CD4-positive, alpha-beta memory T cell (primary cell): ENCODE data around the gene PSMD1. TPM values are rescaled to one million over a fixed set of nuclear protein-coding genes. Genes with fewer than 3 reads are reported as not detected.
"Not testable (repeated sequence)": the region's sequence is repeated elsewhere in the genome, so short reads cannot be mapped to it uniquely, and the experiment has no call there.

Experiments
- CTCF ChIA-PET: fragments of 350-600 bp; sonication (Branson Sonifier 250); formaldehyde crosslinking; loops from one replicate; lab custom pipeline; 2021; ENCODE audit warnings: inconsistent platforms; ENCODE audit not compliant: partially characterized antibody; lab: Charles Lee
- POLR2A ChIA-PET: fragments of 350-600 bp; sonication (Branson Sonifier 250); formaldehyde crosslinking; loops from one replicate; lab custom pipeline; 2021; ENCODE audit not compliant: partially characterized antibody; lab: Charles Lee
- DNase-seq, 5 donors: peaks; one replicate each; pipeline versions ENCODE4 v3.0.0 to v3.0.0-alpha.2; 2020 to 2022; ENCODE audit warnings: mixed read lengths in 1 of 5
- H3K27ac ChIP-seq: one replicate; pipeline ENCODE4 v1.7.0; 2013; ENCODE audit warnings: low read depth, low read length
- H3K27me3 ChIP-seq: 2 replicates; pipeline ENCODE4 v1.7.0; 2013; ENCODE audit warnings: mild to moderate bottlenecking, low read length, moderate library complexity; ENCODE audit not compliant: insufficient read depth
- H3K36me3 ChIP-seq: 2 replicates; pipeline ENCODE4 v1.7.0; 2013; ENCODE audit warnings: mild to moderate bottlenecking, low read length, moderate library complexity; ENCODE audit not compliant: insufficient read depth
- H3K4me1 ChIP-seq: 2 replicates; pipeline ENCODE4 v1.7.0; 2013; ENCODE audit warnings: mild to moderate bottlenecking, low read length, moderate library complexity; ENCODE audit not compliant: insufficient read depth
- H3K4me3 ChIP-seq, 2 donors: one replicate each; pipeline ENCODE4 v1.7.0; 2013; ENCODE audit warnings: low read length in 2 of 2, mild to moderate bottlenecking in 1 of 2
- H3K9me3 ChIP-seq, 2 donors: one replicate each; pipeline ENCODE4 v1.7.0; 2013; ENCODE audit warnings: low read length in 2 of 2, control low read depth in 1 of 2; ENCODE audit not compliant: control insufficient read depth in 1 of 2
- H3K27ac Mint-ChIP-seq, 7 donors: one replicate each; pipeline ENCODE4 v1.8.0; 2020 to 2021; ENCODE audit warnings: mixed read lengths in 7 of 7, mild to moderate bottlenecking in 6 of 7, inconsistent platforms in 3 of 7, moderate library complexity in 3 of 7
- H3K27me3 Mint-ChIP-seq, 2 donors: one replicate each; pipeline ENCODE4 v1.8.0; 2020 to 2021; ENCODE audit warnings: mixed read lengths in 2 of 2
- H3K36me3 Mint-ChIP-seq, 2 donors: one replicate each; pipeline ENCODE4 v1.8.0; 2020 to 2021; ENCODE audit warnings: mixed read lengths in 2 of 2, inconsistent platforms in 1 of 2, mild to moderate bottlenecking in 1 of 2
- H3K4me1 Mint-ChIP-seq, 4 donors: one replicate each; pipeline ENCODE4 v1.8.0; 2020 to 2021; ENCODE audit warnings: mixed read lengths in 4 of 4, mild to moderate bottlenecking in 1 of 4
- H3K4me3 Mint-ChIP-seq, 8 donors: one replicate each; pipeline ENCODE4 v1.8.0; 2020 to 2021; ENCODE audit warnings: mixed read lengths in 8 of 8, mild to moderate bottlenecking in 7 of 8, moderate library complexity in 6 of 8, inconsistent platforms in 3 of 8
- H3K9me3 Mint-ChIP-seq, 8 donors: one replicate each; pipeline ENCODE4 v1.8.0; 2020 to 2021; ENCODE audit warnings: mixed read lengths in 8 of 8, mild to moderate bottlenecking in 5 of 8, inconsistent platforms in 3 of 8, moderate library complexity in 1 of 8
- intact Hi-C: fragments of 100-400 bp; cut with micrococcal nuclease; formaldehyde crosslinking; loops from one replicate; pipeline ENCODE4 v1.15.1; 2023
- polyA plus RNA-seq, 2 donors: library from polyadenylated mRNA; unstranded; fragments of 300-500 nt; fragmentation: Illumina TruSeq; gene quantifications; one replicate each; pipeline ENCODE4 v1.2.3, GENCODE V29; 2021
- total RNA-seq, 2 experiments: library from RNA; stranded (reverse); gene quantifications; one replicate each; pipeline ENCODE4 v1.2.3, GENCODE V29; 2021

PSMD1 gene
- total and polyA plus RNA-seq, 4 experiments from 2014 or later: 38.0 to 65.0 (median 52.6) TPM

DNA sequence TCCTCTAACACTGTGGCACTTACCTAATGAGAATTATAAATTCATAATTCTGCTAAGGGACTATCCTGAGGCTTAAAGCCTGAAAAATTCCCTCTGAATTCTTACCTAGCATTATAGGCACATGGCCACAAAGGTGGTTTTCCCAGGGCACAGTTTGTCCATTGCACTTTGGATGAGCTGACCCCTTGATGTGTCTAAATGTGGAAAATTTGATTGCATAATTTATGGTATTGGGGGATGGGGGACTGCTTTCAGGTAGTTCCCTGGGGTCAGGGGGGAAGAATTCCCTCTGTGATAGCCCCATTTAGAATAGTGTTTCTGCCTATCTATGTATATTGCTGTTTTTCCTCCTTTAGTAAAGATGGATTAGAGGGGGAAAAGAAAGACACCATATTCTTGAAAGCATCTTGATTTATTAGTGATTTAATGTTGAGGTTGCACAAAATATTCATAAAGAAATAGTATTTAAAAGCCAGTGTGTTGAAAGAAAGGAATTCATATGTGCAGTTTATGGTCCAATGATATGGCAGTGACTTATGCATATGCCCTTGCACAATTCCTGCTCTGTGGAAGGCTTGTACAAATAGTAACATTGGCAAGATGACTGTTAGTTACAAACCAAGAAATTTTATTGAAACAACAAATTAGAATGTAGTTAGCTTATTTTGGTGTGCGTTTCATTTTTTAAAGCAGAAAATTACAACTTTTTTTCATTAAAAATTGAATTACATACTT lies 76.9 kb downstream of the PSMD1 start:
- Histone ChIP-seq H3K4me3 (no peak overlapping the region), H3K27ac (no peak overlapping the region), H3K9me3 (no peaks in the 10 kb centered on the region), H3K27me3 (no peaks in the 10 kb centered on the region), H3K36me3 (no peaks in the 10 kb centered on the region), H3K4me1 (no peaks in the 10 kb centered on the region)
- Mint-ChIP-seq H3K27ac (no peak overlapping the region), H3K36me3 (peaks cover 5% of the 10 kb centered on the region in 2 donors), H3K9me3 (no peaks in the 10 kb centered on the region), H3K4me1 (peaks cover 0 to 7% (median 5%) of the 10 kb centered on the region in 4 donors), H3K27me3 (no peaks in the 10 kb centered on the region), H3K4me3 (no peak overlapping the region)
- CTCF ChIA-PET: no interaction called here
- no peak for DNase-seq
- intact Hi-C loops: no loop called here
- POLR2A ChIA-PET: no interaction called here

DNA sequence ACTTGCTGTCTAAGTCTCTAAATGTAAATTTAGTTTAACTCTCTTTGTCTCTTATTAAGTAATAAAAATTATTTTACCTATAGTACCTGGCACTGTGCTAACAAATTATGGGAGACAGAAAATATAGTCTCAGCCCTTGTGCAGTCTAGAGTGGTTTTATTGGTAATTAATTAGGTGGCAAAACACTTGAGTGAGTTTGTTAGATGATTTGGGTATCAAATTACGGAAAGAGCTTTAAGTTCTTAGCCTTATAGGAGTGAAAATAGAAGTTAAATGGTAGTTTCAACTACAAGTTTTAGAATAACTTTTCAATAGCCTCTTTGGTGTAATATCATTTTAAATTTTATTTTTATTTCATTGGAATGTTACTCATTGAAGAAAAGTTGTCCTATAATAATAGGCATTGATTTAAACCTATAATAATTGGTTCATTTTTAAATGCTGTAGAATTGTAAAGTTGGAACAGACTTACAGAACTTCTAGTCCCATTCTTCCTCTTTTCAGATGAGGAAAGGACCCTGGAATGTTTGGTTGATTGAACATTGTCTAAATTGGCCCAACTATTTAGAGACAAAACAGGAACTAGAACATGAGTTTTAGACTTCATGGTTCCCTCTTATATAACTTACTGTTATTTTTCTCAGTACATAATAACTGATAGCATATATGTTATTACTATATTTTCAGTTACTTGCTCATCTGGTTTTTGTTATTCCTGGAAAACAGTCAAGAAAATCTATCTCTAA lies 78.4 kb downstream of the PSMD1 start:
- no peaks in the 10 kb centered on the region for H3K27me3 ChIP-seq
- peaks cover 7 to 8% of the 10 kb centered on the region in 2 donors for H3K36me3 Mint-ChIP-seq
- H3K4me1 ChIP-seq: no peaks in the 10 kb centered on the region
- CTCF ChIA-PET: no interaction called here
- no peaks in the 10 kb centered on the region for H3K9me3 Mint-ChIP-seq
- POLR2A ChIA-PET: no interaction called here
- H3K27me3 Mint-ChIP-seq: no peaks in the 10 kb centered on the region
- H3K27ac ChIP-seq: no peak overlapping the region
- H3K4me3 Mint-ChIP-seq: no peak overlapping the region
- no peaks in the 10 kb centered on the region for H3K36me3 ChIP-seq
- no peak overlapping the region for H3K4me3 ChIP-seq
- H3K27ac Mint-ChIP-seq: no peak overlapping the region
- no peak for DNase-seq
- intact Hi-C loops: no loop called here
- H3K9me3 ChIP-seq: no peaks in the 10 kb centered on the region
- H3K4me1 Mint-ChIP-seq: peaks cover 0 to 7% (median 4%) of the 10 kb centered on the region in 4 donors

- no peaks in the 10 kb centered on the region for H3K9me3 ChIP-seq
- no peaks in the 10 kb centered on the region for H3K27me3 ChIP-seq
- H3K4me3 ChIP-seq: no peak overlapping the region
- H3K27ac ChIP-seq: no peak overlapping the region
- no peaks in the 10 kb centered on the region for H3K36me3 ChIP-seq
- no peaks in the 10 kb centered on the region for H3K9me3 Mint-ChIP-seq
- peaks cover 0 to 4% (median 2%) of the 10 kb centered on the region in 4 donors for H3K4me1 Mint-ChIP-seq
- no peaks in the 10 kb centered on the region for H3K4me1 ChIP-seq
- H3K36me3 Mint-ChIP-seq: peaks cover 15 to 16% of the 10 kb centered on the region in 2 donors
- no peak for DNase-seq
- H3K27ac Mint-ChIP-seq: peak overlapping the region in 1 of 7 donors; percentile 48
- no peaks in the 10 kb centered on the region for H3K27me3 Mint-ChIP-seq
- ChIA-PET CTCF (no interaction called here), POLR2A (no interaction called here)
- H3K4me3 Mint-ChIP-seq: no peak overlapping the region
- intact Hi-C loops: no loop called here
Observed at GRCh38 chr2:231138699-231139098, 82.0 kb downstream of the PSMD1 start.

DNA sequence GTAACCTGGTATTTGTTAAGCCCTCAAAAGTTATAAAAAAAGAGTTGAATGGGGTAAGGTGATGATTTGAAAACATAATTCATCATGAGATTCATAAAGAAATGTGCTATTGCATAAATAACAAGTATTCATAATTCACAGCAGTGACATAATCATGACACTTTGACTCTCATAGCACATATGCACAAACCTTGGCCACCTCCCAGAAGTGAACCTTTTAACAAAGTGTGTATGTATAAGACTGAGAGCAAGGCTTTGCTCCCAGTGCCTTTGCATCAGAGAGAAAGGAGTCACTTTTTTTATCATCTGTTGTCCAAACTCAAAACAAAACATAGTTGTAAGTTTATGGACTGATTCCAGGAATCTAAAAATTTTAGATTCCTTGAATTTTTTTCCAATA lies 83.1 kb downstream of the PSMD1 start:
- peaks cover 19% of the 10 kb centered on the region in 2 donors for H3K36me3 Mint-ChIP-seq
- H3K27me3 Mint-ChIP-seq: no peaks in the 10 kb centered on the region
- H3K27ac Mint-ChIP-seq: no peak overlapping the region
- Histone ChIP-seq H3K27me3 (no peaks in the 10 kb centered on the region), H3K27ac (no peak overlapping the region), H3K4me3 (no peak overlapping the region), H3K9me3 (no peaks in the 10 kb centered on the region), H3K4me1 (no peaks in the 10 kb centered on the region), H3K36me3 (no peaks in the 10 kb centered on the region)
- intact Hi-C loops: no loop called here
- H3K4me1 Mint-ChIP-seq: peaks cover 0 to 4% (median 0%) of the 10 kb centered on the region in 4 donors
- no peaks in the 10 kb centered on the region for H3K9me3 Mint-ChIP-seq
- POLR2A ChIA-PET: no interaction called here
- no peak overlapping the region for H3K4me3 Mint-ChIP-seq
- no peak for DNase-seq
- CTCF ChIA-PET: no interaction called here

DNA sequence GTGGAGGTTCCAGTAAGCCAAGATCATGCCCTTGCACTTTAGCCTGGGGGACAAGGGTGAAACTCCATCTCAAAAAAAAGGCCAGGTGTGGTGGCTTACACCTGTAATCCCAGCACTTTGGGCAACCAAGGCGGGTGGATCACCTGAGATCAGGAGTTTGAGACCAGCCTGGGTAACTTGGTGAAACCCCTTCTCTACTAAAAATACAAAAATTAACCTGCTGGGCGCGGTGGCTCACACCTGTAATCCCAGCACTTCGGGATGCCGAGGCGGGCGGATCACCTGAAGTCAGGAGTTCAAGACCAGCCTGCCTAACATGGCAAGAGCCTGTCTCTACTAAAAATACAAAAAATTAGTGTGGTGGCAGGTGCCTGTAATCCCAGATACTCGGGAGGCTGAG lies 84.1 kb downstream of the PSMD1 start:
- H3K4me1 ChIP-seq, H3K27ac Mint-ChIP-seq, H3K9me3 Mint-ChIP-seq, CTCF ChIA-PET, DNase-seq, H3K9me3 ChIP-seq, H3K4me1 Mint-ChIP-seq, H3K4me3 Mint-ChIP-seq, H3K36me3 ChIP-seq, H3K27me3 ChIP-seq, intact Hi-C loops, H3K27ac ChIP-seq, POLR2A ChIA-PET, H3K4me3 ChIP-seq, H3K27me3 Mint-ChIP-seq: not testable (repeated sequence)
- peaks cover 21 to 23% of the 10 kb centered on the region in 2 donors for H3K36me3 Mint-ChIP-seq

- Histone ChIP-seq H3K27ac (no peak overlapping the region), H3K4me3 (no peak overlapping the region), H3K36me3 (peaks cover 12% of the 10 kb centered on the region), H3K9me3 (no peaks in the 10 kb centered on the region), H3K27me3 (no peaks in the 10 kb centered on the region), H3K4me1 (no peaks in the 10 kb centered on the region)
- H3K4me1 Mint-ChIP-seq: peaks cover 0 to 2% (median under 1%) of the 10 kb centered on the region in 4 donors
- H3K4me3 Mint-ChIP-seq: no peak overlapping the region
- no peaks in the 10 kb centered on the region for H3K27me3 Mint-ChIP-seq
- POLR2A ChIA-PET: no interaction called here
- CTCF ChIA-PET: no interaction called here
- H3K36me3 Mint-ChIP-seq: peaks cover 41 to 46% of the 10 kb centered on the region in 2 donors
- DNase-seq: no peak
- H3K27ac Mint-ChIP-seq: peak overlapping the region in 1 of 7 donors; percentile 29
- H3K9me3 Mint-ChIP-seq: no peaks in the 10 kb centered on the region
- intact Hi-C loops: no loop called here
Observed at GRCh38 chr2:231144896-231145295, 88.2 kb downstream of the PSMD1 start.

GRCh38 chr2:231146665-231147064 lies 90.0 kb downstream of the PSMD1 start:
- DNase-seq: no peak
- H3K9me3 Mint-ChIP-seq: no peaks in the 10 kb centered on the region
- H3K4me3 Mint-ChIP-seq: no peak overlapping the region
- no peak overlapping the region for H3K4me3 ChIP-seq
- peaks cover 45 to 46% of the 10 kb centered on the region in 2 donors for H3K36me3 Mint-ChIP-seq
- intact Hi-C loops: no loop called here
- H3K27ac Mint-ChIP-seq: peak overlapping the region in 2 of 7 donors; percentile 5 to 9
- H3K4me1 ChIP-seq: no peaks in the 10 kb centered on the region
- H3K4me1 Mint-ChIP-seq: peaks cover 0 to 2% (median under 1%) of the 10 kb centered on the region in 4 donors
- H3K27ac ChIP-seq: no peak overlapping the region
- H3K9me3 ChIP-seq: no peaks in the 10 kb centered on the region
- H3K27me3 Mint-ChIP-seq: no peaks in the 10 kb centered on the region
- POLR2A ChIA-PET: interaction anchor here (1.1 kb wide), 1 partner anchor 14 kb away, joined by 3 read pairs; no protein-coding TSS in a partner anchor
- CTCF ChIA-PET: no interaction called here
- H3K36me3 ChIP-seq: peaks cover 12% of the 10 kb centered on the region
- H3K27me3 ChIP-seq: no peaks in the 10 kb centered on the region
